ENCODE measurements around the gene PDE11A.

The PDE11A gene

GRCh38 chr2:177923323-177923722, 149.3 kb downstream of the PDE11A start:
- DNase-seq (ENCODE audit: low read depth): no peak

GRCh38 chr2:177921726-177922125, 150.9 kb downstream of the PDE11A start:
- no peak for DNase-seq (ENCODE audit: low read depth)

- DNase-seq (ENCODE audit: low read depth): no peak
These were observed 155.4 kb downstream of the PDE11A start for GRCh38 chr2:177917169-177917568.

DNA sequence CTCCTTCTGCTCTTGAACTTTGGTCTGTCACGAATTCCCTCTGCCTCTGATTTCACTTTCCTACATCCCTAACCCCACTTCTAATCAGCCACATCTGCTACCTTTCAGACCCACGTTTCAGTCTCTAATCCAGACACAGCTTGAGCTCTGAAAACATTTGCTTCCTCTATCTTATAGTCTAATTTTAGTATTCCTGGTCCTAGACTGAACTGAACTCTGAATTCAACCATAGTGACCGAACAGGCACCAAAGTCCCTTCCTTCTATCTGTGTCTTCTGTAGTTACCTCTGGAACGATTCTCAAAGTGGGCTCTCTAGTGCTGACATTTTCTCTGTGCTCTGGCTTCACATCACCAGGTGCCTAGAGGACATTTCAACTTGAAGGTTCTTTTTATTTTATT, 156.2 kb downstream of the PDE11A start:
- no peak for DNase-seq (ENCODE audit: low read depth)

GRCh38 chr2:177914247-177914646, 158.3 kb downstream of the PDE11A start:
- no peak for DNase-seq (ENCODE audit: low read depth)

- DNase-seq (ENCODE audit: low read depth): no peak
These were observed 162.6 kb downstream of the PDE11A start for GRCh38 chr2:177909962-177910361.

DNA sequence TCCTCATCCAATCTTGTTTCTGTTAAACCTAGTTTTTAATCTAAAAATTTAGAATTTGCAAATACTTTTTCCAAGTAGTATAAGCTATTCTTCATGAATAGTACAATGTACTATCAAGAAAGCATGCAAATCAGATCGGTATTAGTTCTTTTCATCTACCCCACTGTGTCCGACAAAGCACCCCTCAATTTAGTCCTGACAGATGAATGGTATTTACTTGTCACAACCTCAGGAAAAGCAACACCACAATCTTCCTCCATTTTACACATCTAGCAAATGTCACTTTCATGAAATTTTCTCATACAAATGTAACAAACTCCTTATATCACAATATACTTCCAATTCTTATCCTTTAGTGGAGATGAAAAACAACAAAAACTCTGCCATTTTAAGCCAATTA, 163.8 kb downstream of the PDE11A start:
- DNase-seq (ENCODE audit: low read depth): no peak

GRCh38 chr2:177908182-177908581, 164.4 kb downstream of the PDE11A start:
- no peak for DNase-seq (ENCODE audit: low read depth)

GRCh38 chr2:177906041-177906718, 166.4 kb downstream of the PDE11A start:
- DNase-seq (ENCODE audit: low read depth): peak; percentile 39

DNA sequence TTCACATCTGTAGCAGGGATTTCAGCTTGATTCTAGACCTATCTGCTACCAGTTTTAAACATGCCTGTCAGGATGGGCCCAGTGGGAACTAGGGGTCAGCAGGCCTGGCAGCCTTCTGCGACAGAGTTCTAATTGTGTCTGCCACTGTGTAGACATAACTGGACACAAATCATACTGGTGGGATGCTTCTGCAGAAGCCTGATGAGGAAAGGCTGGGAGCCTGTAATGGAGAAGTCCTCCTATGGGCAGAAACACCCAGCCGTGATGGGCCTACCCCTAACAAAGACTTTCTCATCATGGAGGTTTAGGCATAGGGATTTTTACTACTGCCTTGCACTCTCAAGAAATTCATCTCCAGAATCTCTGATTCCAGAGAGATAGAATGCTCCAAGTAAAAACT, 166.9 kb downstream of the PDE11A start:
- no peak for DNase-seq (ENCODE audit: low read depth)

DNA sequence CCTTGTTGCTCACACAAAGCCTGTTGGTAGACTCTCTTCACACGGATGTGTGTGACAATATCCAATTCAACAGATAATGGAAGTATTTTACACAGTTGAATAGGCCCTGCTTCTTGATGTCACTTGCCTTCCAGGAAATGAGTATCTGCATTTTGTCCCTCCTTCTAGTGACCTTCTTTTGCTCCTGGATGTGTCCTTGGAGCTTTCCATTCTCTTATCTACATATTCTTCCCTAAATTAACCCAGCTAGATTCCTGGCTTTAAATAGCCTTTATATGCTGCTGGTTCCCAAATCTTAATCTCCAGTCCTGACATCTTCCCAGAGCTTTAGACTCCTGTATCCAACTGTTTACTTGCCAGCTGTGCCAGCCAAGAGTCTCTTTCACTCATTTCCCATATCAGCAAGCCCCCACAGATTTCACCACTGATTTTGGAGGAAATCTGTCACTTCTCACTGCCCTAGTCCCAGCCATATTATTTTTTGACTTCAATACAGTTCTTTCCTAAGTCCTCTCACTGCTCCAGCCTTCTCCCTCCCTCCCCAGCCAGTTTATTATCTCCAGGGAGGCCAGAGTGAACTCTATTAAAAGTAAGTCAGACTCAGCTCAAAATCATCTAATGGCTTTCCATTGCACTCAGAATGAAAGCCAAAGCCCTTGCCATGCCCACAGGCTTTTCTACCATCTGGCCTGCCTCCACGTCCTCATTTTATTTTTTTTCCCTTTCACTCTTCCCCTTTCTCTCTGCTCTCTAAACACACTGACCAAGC, 170.0 kb downstream of the PDE11A start:
- DNase-seq (ENCODE audit: low read depth): no peak

GRCh38 chr2:177900082-177900481, 172.5 kb downstream of the PDE11A start:
- DNase-seq (ENCODE audit: low read depth): no peak

DNA sequence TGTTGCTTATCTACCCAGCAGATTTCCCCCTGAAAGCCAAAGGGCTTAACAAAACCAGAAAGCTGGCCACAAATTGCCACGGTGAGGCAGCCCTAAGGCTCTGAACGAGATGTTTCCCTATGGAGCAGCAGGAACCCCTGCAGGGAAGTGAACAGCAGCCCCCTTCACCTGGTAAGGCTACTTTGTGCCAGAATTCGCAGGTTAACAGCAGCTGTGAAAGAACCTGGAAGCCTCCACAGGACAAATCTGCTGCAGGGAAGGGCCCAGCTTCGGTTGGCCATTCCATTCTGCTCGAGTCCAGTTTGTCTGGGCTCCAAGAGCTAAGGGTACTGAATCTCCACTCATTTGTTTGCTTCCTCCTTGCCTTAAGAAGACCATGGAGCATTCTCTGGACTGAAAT, 175.3 kb downstream of the PDE11A start:
- DNase-seq (ENCODE audit: low read depth): no peak

- DNase-seq (ENCODE audit: low read depth): no peak
These were observed 176.0 kb downstream of the PDE11A start for GRCh38 chr2:177896587-177896986.

DNA sequence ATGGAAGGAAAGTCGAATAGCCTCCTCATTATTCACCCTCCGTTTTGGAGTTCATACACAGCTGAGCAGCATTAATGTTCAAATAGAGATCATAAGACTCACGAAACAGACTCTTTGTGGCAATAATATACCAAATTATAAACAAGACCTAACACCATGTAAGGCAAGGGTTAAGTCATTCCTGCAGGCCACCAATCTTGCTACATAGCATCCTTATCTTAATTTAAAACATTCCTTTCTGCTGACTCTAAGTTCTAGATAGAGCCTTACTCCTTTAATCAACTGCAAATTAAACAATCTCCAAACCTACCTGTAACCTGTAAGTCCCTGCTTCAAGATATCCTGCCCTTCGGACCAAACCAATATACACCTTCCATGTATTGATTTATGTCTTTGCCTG, 178.0 kb downstream of the PDE11A start:
- DNase-seq (ENCODE audit: low read depth): no peak

DNA sequence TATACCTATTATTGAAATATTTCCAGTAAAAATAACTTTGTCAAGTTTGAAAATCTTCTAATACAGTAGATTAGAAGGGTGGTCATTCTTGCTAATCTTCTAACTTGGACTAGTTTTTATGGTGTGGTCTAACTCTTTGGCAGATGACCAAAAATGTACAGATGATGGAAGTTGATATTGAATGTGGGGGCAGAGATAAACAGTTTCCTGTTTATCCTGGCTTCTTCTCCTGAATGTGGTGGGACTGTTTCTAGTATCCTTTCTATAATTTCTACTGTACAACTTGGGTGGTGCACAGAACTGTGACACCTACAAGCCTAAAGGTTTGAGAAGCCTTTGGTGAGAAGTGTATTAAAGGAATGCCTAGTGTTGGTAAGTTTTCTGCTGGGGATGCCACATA, 178.7 kb downstream of the PDE11A start:
- DNase-seq (ENCODE audit: low read depth): peak; percentile 62

- no peak for DNase-seq (ENCODE audit: low read depth)
These were observed 181.0 kb downstream of the PDE11A start for GRCh38 chr2:177891533-177891932.

GRCh38 chr2:177889818-177890460, 182.6 kb downstream of the PDE11A start:
- DNase-seq (ENCODE audit: low read depth): no peak

DNA sequence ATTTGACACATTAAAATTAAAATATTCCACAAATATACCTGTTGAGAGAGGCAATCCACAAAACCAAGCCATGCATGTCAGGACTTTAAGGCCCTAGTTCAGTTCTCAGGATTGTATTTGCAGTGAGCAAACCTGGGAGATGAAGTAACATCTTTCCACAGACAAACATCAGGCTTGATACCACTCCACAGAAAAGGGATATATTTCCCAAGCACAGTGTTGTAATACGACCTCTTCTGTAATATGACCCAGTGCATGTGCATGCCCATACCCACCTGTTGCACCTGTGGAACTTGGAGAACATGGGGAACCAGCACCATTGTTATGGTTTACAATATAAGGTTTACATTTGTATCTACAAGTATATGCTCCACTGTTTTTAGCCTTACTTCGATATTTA, 184.0 kb downstream of the PDE11A start:
- no peak for DNase-seq (ENCODE audit: low read depth)

- no peak for DNase-seq (ENCODE audit: low read depth)
These were observed 184.9 kb downstream of the PDE11A start for GRCh38 chr2:177887722-177888121.

GRCh38 chr2:177886824-177887223, 185.8 kb downstream of the PDE11A start:
- no peak for DNase-seq (ENCODE audit: low read depth)

GRCh38 chr2:177885828-177886466, 186.6 kb downstream of the PDE11A start:
- no peak for DNase-seq (ENCODE audit: low read depth)

DNA sequence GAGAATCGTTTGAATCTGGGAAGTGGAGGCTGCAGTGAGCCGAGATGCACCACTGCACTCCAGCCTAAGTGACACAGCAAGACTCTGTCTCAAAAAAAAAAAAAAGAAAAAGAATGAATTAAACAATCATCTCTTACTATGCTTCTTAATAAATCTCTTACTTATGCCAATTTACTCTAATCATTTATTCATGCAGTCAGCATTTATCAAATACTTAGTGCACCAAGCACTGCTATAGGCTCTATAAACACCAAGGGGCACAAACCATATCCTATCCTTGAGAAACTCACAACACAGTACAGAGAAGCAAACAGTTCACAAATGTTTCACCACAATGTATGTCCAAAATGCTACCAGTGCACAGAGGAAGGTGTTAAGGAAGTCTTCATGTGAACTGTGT, 189.4 kb downstream of the PDE11A start:
- DNase-seq (ENCODE audit: low read depth): no peak

Data from CMK (cell line).